ENCODE results near the gene TNIP1.

The TNIP1 gene

GRCh38 chr5:151047814-151048425 lies 32.9 kb downstream of the TNIP1 start:
- DNase-seq (ENCODE audit: insufficient read length, low spot score) (no peak), FAIRE-seq (no peak)

- DNase-seq (ENCODE audit: insufficient read length, low spot score): no peak
- no peak for FAIRE-seq
These were observed 38.3 kb downstream of the TNIP1 start for GRCh38 chr5:151042453-151043093.

GRCh38 chr5:151041577-151042268 lies 39.1 kb downstream of the TNIP1 start:
- FAIRE-seq: no peak
- no peak for DNase-seq (ENCODE audit: insufficient read length, low spot score)

GRCh38 chr5:151040211-151040747 lies 40.6 kb downstream of the TNIP1 start:
- DNase-seq (ENCODE audit: insufficient read length, low spot score): no peak
- peak; percentile 13 for FAIRE-seq

DNA sequence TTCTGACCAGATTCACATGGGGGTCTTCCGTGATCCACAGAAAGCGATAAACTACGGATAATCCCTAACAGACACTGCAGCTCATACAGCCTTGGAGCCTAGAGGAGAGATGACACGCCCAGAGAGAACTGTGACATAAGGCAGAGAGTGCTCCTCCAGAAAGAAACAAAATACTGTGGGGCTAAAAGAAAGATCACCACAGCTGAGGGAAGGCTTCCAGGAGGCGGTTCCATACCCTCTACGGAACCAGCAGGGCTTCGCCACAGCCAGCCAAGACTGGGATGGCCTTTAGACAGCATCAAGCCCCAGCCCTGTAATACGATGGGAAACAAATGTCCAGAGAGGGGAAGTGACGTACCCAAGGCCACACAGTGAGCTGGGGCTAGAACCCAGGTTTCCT lies 41.2 kb downstream of the TNIP1 start:
- no peak for DNase-seq (ENCODE audit: insufficient read length, low spot score)
- no peak for FAIRE-seq

DNA sequence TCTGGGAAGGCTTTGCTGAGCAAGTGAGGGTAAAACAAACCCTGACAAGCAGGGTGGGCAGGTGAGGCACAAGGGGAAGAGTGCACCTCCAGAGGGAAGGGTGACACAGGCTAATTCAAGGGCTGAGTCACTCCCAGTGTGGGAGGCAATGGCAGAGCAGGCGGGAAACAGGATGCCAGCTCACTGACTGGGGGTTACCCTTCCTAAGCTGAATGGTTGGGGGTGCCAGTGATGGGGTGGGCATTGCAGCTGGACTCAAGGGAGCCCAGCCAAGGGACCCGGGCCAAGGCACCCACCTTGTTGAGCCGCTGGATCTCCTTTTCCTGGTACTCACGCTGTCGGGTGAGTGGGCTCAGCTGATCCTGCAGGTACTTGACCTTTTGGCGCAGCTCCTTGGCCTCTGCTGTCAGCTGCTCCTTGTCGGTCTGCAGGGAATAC lies 42.0 kb downstream of the TNIP1 start:
- no peak for FAIRE-seq
- DNase-seq (ENCODE audit: insufficient read length, low spot score): no peak

GRCh38 chr5:151038412-151038745 lies 42.5 kb downstream of the TNIP1 start:
- no peak for FAIRE-seq
- no peak for DNase-seq (ENCODE audit: insufficient read length, low spot score)

DNA sequence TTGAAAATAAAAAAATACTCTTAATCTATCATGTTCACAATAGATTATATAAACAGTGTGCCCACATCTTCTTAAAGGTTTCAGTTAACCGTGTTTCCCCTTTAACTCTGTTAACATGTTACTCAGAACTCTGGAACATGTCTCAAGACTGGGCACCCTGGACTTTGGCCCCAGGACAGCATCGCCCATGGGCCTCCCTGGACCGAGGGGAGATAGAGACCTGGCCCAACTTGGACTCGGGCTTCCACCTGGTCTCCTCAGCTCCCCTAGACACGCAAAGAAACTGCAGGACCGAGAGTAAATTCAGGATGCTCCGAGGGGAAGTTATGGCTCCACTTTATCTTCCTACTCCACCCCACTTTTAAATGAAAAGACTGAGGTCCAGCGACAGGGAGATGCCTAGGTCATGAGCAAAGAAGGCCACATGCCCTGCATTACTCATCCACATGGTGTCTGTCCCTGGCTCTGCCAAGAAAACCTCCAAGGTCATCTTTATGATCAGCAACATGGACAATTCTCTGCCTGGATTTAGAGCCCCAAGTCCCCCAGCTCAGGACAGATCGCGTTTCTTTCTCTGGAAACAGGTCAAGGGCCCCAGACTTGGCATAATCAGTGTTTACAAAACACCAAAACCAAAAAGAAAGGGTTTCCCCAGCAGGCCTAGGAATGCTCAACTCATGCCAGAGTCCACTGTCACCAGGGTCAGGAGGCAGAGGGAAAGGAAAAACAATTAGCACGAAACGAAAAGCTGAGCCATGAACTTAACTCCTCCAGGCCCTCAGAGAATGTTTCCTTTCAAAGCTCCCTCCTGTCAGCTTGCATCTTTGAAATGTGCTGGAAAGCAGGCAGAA lies 43.0 kb downstream of the TNIP1 start:
- no peak for FAIRE-seq
- no peak for DNase-seq (ENCODE audit: insufficient read length, low spot score)

GRCh38 chr5:151036556-151036955 lies 44.3 kb downstream of the TNIP1 start:
- FAIRE-seq (no peak), DNase-seq (ENCODE audit: insufficient read length, low spot score) (no peak)

- DNase-seq (ENCODE audit: insufficient read length, low spot score) (no peak), FAIRE-seq (peak; percentile 36)
These were observed 46.1 kb downstream of the TNIP1 start for GRCh38 chr5:151034422-151035379.

DNA sequence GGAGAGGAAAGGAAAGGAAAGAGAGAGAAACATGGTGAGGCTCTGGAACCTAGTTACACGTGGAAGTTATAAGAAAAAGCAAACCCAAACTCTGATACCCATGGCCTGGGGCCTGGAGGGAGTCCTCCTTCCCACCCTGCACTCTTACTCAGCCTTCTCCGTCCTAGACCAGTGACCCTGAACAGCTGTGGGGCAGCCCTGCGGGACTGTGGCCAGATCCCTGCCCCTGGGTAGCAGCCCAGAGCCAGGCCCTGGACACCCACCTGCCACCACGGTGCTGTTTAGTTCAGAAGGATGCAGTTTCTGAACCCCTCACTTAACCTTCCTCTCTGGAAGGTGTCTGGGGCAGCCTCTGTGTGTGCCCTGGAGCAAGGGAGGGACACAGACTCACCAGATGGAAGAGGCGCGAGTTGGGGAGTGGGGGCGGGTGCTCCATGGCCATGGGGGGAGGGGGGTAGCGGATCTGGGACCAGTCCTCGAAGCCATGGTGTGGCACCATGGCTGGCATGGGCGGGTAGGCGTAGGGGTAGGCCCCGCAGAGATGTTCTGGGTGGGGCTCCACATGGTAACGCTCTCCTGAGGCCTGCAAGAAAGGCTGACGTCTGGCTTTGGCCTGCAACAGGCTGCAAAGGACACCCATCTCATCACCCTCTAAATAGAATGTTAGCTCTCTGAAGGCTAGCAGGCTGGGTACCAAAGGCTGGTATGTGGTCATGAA lies 47.5 kb downstream of the TNIP1 start:
- no peak for DNase-seq (ENCODE audit: insufficient read length, low spot score)
- no peak for FAIRE-seq

GRCh38 chr5:151031554-151031953 lies 49.3 kb downstream of the TNIP1 start:
- FAIRE-seq (no peak), DNase-seq (ENCODE audit: insufficient read length, low spot score) (no peak)

DNA sequence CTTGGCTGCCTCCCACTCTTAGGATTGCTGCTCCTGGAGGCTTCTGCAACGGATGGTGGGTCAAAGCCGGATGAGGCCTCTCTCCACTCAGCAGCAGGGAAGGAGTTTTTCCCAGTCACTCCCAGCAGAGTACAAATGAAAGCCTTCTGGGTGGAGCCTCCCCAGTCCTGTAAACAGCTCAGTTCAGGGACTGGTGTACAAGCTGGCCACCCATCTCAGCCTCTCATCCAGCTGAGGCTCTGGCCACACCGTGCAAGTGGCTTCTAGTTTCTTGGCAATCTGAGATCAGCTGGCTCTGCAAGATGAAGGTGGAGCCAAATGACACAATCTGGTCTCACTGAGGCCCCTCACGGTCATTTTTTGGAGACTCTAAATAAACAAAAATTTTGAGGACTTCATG lies 50.5 kb downstream of the TNIP1 start:
- DNase-seq (ENCODE audit: insufficient read length, low spot score) (no peak), FAIRE-seq (no peak)

DNA sequence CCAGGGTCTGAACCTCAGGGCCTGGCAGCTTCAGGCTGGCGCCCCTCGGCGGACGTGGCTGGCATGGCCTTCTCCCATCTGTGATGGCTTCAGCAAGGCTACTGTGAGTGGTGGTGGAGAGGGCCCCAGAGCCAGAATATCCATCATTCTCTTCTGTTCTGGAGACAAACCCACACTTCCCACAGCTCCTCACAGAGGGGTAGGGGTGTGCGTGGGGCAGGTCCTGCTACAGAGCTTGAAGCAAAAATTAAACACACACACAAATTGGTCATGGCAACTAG lies 50.8 kb downstream of the TNIP1 start:
- no peak for FAIRE-seq
- DNase-seq (ENCODE audit: insufficient read length, low spot score): no peak

- no peak for FAIRE-seq
These were observed 51.4 kb downstream of the TNIP1 start for GRCh38 chr5:151029179-151030055.

DNA sequence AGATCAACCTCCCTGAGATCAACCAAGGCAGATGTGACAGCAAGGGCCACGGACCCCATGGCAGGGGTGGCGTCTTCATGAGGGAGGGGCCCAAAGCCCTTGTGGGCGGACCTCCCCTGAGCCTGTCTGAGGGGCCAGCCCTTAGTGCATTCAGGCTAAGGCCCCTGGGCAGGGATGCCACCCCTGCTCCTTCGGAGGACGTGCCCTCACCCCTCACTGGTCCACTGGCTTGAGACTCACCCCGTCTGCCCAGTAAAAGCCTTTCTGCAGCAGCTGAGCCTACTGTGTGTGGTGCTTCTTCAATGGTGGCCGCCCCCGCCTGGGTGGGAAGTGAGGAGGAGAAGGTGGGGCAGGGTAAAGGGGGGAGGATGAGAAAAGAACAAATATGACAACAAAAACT lies 52.1 kb downstream of the TNIP1 start:
- FAIRE-seq (no peak), DNase-seq (ENCODE audit: insufficient read length, low spot score) (no peak)

More at GRCh38 chr5:151029179-151030055, 51.4 kb downstream of the TNIP1 start:
- no peak for DNase-seq (ENCODE audit: insufficient read length, low spot score)

GRCh38 chr5:151027961-151028479 lies 52.8 kb downstream of the TNIP1 start:
- no peak for DNase-seq (ENCODE audit: insufficient read length, low spot score)
- no peak for FAIRE-seq

GRCh38 chr5:151026679-151027078 lies 54.2 kb downstream of the TNIP1 start:
- no peak for DNase-seq (ENCODE audit: insufficient read length, low spot score)
- FAIRE-seq: no peak
